ENCODE data around the gene GJB6.
A peak's percentile ranks its signal among the peaks of the same experiment; 100 is the strongest.

The GJB6 gene

DNA sequence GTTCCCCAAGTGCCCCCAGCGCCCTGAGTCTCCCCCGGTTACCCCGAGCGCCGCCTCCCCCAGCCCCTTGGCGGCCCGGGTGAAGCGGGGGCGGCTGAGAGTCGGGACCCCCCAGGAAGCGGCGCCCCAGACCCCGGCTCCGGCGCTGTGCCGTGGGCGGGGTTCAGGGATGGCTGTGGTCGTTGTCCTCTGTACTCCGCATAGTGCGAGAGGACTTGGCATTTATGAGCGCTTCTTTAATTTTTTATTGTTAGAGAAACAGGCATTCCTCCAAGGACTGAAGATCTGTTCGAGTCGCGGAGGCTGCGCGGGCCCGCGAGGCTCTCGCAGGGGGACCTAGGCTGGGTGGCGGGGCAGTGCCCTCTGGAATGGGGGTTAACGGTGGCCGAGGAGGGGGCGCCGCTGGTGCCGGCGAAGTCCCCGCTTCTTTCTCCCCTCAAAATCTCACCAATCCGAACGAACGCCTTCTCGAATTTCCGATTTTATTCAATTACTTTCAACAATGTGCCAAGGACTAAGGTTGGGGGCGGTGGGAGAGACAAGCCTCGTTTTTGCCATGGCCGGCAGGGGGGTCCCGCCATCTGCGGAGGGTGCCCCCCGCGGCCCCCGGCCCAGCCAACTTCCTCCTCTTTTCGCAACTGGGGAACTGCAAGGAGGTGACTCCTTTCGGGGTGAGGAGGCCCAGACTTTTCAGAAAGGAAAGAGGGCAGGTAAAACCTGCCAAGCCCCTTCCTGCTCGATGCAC, 38.8 kb downstream of the GJB6 start:
- no peak for DNase-seq (ENCODE audit: extremely low spot score)
- ChIA-PET CTCF (no interaction called here), POLR2A (no interaction called here)
- TF ChIP-seq, protein P1, sequence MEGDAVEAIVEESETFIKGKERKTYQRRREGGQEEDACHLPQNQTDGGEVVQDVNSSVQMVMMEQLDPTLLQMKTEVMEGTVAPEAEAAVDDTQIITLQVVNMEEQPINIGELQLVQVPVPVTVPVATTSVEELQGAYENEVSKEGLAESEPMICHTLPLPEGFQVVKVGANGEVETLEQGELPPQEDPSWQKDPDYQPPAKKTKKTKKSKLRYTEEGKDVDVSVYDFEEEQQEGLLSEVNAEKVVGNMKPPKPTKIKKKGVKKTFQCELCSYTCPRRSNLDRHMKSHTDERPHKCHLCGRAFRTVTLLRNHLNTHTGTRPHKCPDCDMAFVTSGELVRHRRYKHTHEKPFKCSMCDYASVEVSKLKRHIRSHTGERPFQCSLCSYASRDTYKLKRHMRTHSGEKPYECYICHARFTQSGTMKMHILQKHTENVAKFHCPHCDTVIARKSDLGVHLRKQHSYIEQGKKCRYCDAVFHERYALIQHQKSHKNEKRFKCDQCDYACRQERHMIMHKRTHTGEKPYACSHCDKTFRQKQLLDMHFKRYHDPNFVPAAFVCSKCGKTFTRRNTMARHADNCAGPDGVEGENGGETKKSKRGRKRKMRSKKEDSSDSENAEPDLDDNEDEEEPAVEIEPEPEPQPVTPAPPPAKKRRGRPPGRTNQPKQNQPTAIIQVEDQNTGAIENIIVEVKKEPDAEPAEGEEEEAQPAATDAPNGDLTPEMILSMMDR (IDR thresholded peaks at IDR 0.05; ENCODE audit: control extremely low read depth, extremely low read depth, low read depth, missing control alignments): no peak

DNA sequence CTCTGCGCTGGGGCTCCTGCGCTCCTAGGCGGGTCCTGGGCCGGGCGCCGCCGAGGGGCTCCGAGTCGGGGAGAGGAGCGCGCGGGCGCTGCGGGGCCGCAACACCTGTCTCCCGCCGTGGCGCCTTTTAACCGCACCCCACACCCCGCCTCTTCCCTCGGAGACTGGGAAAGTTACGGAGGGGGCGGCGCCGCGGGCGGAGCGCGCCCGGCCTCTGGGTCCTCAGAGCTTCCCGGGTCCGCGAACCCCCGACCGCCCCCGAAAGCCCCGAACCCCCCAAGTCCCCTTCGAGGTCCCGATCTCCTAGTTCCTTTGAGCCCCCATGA, 39.3 kb downstream of the GJB6 start, which contains the start of gene GJB2:
TSS of gene GJB2 (minus strand) at position 103 of the 326 bp plus-strand sequence. CDS start 3,357 bp downstream, outside the sequence.
- TF ChIP-seq, protein P1 (IDR thresholded peaks at IDR 0.05; ENCODE audit: control extremely low read depth, extremely low read depth, low read depth, missing control alignments): no peak
- CTCF ChIA-PET: no interaction called here
- no peak for DNase-seq (ENCODE audit: extremely low spot score)
- POLR2A ChIA-PET: no interaction called here

DNA sequence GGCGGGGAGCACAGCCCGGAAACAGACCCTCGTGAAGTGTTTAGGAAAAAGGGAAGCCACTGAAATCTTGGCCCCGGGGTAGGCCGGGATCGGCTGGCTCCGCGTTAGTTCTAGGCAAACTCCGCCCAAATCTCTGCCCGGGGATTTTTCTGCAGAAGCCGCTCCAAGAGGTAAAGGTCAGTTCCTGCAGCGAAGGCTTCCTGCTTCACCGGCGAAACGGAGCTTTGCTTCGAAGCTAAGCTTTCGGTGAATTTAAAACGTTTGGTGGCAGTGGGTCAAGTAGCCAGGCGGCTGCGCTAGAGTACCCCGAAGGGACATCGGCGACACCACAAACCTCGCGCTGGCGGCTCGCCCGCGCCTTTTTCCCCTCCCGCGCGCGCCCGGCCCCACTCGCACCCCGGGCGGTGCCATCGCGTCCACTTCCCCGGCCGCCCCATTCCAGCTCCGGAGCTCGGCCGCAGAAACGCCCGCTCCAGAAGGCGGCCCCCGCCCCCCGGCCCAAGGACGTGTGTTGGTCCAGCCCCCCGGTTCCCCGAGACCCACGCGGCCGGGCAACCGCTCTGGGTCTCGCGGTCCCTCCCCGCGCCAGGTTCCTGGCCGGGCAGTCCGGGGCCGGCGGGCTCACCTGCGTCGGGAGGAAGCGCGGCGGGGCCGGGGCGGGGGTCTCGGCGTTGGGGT, 39.8 kb downstream of the GJB6 start:
- ChIA-PET CTCF (interaction anchor here (1.9 kb wide), 1 partner anchor 10 kb away, joined by 8 read pairs; no protein-coding TSS in a partner anchor), POLR2A (no interaction called here)
- TF ChIP-seq, protein P1 (IDR thresholded peaks at IDR 0.05; ENCODE audit: control extremely low read depth, extremely low read depth, low read depth, missing control alignments): no peak
- peak; percentile 39 for DNase-seq (ENCODE audit: extremely low spot score)

DNA sequence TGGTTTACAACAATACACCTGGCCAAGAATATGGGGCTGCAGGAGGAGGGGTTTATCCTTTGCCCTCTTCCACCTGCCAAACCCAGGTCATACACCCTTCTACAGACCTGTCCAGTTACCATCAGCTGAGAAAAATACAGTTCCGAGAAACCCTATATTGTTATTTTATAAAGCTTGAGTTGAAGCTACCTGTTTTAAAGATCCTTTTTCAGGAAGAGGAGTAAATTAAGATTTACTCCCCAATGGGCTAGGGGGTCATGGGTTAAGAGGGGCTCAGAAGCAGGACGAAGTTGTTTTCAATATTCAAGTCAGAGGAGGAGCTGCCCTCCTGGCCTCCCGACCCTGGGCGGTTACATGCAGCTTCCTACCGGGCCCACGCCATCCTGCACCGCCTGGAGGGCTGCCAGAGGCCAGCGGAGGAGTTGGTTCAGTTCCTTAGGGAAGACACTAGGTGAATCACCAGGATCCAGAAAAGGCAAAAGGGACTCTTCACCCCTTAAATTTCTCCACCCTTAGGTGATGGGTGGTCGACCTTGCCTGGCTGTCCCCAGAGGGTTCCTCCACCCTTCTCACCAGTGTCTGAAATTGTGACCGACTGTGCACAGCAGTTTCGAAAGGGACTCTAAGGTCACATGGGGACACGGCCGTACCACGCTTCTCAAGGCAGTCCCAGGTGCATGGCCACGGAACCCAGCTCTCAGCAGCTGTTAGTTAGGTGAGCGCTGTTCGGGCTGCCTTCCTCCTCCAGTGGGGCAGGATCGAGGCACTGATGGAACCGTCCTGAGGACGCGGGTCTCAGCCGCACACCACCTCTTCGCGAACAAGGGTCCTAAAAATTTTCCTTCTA, 40.6 kb downstream of the GJB6 start:
- DNase-seq (ENCODE audit: extremely low spot score): no peak
- ChIA-PET CTCF (interaction anchor here (0.9 to 1.9 kb wide), 3 partner anchors 9 to 302 kb away, joined by 3 to 8 read pairs (median 4); no protein-coding TSS in a partner anchor), POLR2A (no interaction called here)

DNA sequence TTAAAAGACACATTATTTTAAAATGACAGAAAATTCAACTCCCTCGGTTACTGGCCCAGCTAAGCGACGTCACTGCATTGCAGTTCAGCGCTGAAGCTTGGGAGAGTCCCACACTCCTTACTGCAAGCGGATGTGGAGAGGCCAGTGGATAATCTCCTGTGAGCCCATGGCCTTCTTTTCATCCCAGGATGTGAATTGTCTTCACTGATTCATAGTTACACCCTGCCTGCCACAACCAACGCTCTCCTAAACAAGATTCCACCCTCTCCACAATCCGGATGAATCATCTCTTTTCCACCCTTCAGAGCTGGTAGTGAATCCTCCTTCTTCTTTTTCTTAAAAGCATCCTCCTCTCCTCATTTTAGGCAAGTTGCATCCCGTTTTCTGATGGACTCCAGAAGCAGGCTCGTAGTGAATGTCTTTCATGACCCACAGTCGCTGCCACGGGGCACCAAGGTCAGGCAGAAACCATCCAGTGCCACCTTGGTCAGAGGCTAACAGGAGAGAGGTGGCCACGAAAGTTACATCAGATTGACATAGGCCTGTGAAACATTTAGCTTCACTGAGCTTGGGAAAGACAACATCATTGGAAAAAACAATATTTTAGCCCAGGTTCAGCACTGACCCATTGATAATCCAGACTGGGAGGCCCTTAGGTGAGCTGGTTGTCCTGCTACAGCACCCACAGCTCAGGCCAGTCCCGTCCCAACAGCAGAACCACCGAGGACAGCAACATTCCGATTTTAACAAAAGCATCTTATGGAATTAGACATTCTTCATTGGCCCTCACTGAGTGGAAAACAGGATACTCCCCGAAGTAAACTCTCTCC, 41.4 kb downstream of the GJB6 start:
- POLR2A ChIA-PET: no interaction called here
- no peak for DNase-seq (ENCODE audit: extremely low spot score)
- TF ChIP-seq, protein P1 (IDR thresholded peaks at IDR 0.05; ENCODE audit: control extremely low read depth, extremely low read depth, low read depth, missing control alignments): no peak
- CTCF ChIA-PET: interaction anchor here (0.9 to 1.9 kb wide), 5 partner anchors 8 to 730 kb away, joined by 3 to 8 read pairs (median 3); no protein-coding TSS in a partner anchor

More for the DNA sequence above, 40.6 kb downstream of the GJB6 start:
- TF ChIP-seq, protein P1 (IDR thresholded peaks at IDR 0.05; ENCODE audit: control extremely low read depth, extremely low read depth, low read depth, missing control alignments): no peak

Measured in GM10248 (cell line).